ENCODE data around the gene USP13.

- TF ChIP-seq CTCF (IDR thresholded peaks at IDR 0.05) (no peak), POLR2A (IDR thresholded peaks at IDR 0.05) (no peak)
Observed at GRCh38 chr3:179768080-179768479, 115.2 kb downstream of the USP13 start.
